Measurements from ENCODE around the gene DCP1B. TPM values are rescaled to one million over a fixed set of nuclear protein-coding genes. Genes with fewer than 3 reads are reported as not detected.

Gene DCP1B
- total and polyA plus RNA-seq, 7 donors, result 1.7 to 13.8 (median 9.9) TPM

DNA sequence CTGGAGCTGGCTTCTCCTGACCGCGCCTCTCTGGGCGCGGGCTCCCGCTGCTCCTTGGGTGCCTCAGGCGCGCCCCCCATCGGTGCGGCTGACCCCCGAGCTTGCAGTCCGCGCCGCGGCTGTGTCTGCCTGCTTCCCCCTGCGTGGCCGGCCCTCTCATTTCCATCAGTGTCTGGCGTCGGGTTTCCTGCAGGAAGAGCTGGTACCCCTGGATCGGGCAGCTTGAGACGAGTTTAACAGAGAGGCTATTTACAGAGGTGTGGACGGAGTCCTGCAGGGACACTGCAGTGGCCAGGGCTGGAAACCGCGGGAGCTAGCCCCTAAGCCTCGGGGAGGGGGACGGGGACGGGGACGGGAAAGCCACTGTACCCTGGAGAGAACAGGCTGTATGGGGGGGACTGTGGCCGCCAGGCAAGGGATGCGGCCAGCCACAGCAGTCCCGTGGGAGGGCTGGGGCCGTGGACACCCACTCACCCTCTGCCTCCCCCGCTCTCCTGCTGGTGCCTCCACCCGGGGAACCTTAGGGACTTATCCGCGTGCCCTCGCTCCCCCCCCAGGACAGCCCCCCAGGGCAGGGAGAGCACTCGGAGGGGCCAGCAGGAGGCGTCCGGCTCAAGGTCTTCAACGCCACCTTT lies 82.1 kb downstream of the DCP1B start:
- no peaks in the 10 kb centered on the region for H3K36me3 ChIP-seq (ENCODE audit: insufficient read depth in 1 of 2, low read depth in 1 of 2)
- H3K9me3 ChIP-seq, result no peaks in the 10 kb centered on the region
- H3K4me3 ChIP-seq, result no peak overlapping the region
- WGBS, 3 donors, result 74 to 91% (median 80%) methylated on average over 40 of the region's 40 CpGs
- DNase-seq (peak in 1 of 2 donors; percentile 32), ATAC-seq (no peak)
- TF ChIP-seq, protein P1, sequence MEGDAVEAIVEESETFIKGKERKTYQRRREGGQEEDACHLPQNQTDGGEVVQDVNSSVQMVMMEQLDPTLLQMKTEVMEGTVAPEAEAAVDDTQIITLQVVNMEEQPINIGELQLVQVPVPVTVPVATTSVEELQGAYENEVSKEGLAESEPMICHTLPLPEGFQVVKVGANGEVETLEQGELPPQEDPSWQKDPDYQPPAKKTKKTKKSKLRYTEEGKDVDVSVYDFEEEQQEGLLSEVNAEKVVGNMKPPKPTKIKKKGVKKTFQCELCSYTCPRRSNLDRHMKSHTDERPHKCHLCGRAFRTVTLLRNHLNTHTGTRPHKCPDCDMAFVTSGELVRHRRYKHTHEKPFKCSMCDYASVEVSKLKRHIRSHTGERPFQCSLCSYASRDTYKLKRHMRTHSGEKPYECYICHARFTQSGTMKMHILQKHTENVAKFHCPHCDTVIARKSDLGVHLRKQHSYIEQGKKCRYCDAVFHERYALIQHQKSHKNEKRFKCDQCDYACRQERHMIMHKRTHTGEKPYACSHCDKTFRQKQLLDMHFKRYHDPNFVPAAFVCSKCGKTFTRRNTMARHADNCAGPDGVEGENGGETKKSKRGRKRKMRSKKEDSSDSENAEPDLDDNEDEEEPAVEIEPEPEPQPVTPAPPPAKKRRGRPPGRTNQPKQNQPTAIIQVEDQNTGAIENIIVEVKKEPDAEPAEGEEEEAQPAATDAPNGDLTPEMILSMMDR (IDR thresholded peaks at IDR 0.05), result no peak
- intact Hi-C loops (cut with DNase I), result no loop called here
- H3K4me1 ChIP-seq, result peaks cover 35% of the 10 kb centered on the region
- no peak overlapping the region for H3K27ac ChIP-seq
- no peaks in the 10 kb centered on the region for H3K27me3 ChIP-seq (ENCODE audit: insufficient read depth in 3 of 3, low read length in 2 of 3)

DNA sequence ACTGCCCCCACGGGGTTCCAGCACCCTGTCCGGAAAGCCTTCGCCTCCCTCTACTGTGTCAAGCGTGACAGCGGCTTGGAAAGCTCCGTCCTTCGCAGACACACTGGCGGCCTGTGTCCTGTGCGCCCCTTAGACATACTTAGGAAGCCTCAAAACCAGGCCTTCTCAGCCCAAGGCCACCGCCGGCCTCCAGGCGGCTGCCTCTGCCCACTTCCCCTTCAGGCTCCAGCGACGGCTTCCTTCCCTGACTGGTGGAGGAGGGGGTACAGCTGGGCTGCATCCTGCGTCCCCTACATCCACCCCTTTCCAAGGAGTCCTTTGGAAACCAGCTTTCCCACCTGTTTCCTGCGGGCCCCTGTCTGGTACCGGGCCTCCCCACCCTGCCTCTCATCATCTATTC lies 83.3 kb downstream of the DCP1B start:
- TF ChIP-seq, protein P1 (IDR thresholded peaks at IDR 0.05), result no peak
- 70 to 83% (median 78%) methylated on average over 17 of the region's 17 CpGs for WGBS, 3 donors
- ATAC-seq (no peak), DNase-seq (peak in 1 of 2 donors; percentile 62)
- peaks cover 24% of the 10 kb centered on the region for H3K4me1 ChIP-seq
- no peak overlapping the region for H3K4me3 ChIP-seq
- no peaks in the 10 kb centered on the region for H3K27me3 ChIP-seq (ENCODE audit: insufficient read depth in 3 of 3, low read length in 2 of 3)
- intact Hi-C loops (cut with DNase I), result no loop called here
- H3K9me3 ChIP-seq, result no peaks in the 10 kb centered on the region
- no peaks in the 10 kb centered on the region for H3K36me3 ChIP-seq (ENCODE audit: insufficient read depth in 1 of 2, low read depth in 1 of 2)
- H3K27ac ChIP-seq, result no peak overlapping the region

DNA sequence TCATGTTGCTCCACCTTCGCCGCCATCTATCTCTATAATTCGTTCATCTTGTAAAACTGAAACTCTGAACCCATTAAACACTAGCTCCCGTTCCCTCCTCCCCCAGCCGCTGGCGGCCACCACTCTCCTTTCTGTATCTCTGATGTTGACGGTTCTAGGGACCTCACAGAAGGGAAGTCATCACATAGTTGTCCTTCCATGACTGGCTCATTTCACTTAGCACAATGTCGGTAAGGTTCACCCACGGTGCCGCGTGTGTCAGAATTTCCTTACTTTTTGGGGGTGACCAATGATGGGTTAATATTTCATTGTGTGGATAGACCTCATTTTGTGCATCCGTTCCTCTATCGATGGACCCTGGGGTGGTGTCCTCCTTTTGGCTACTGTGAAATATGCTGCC lies 83.8 kb downstream of the DCP1B start:
- Histone ChIP-seq H3K9me3 (no peaks in the 10 kb centered on the region), H3K27ac (no peak overlapping the region), H3K4me1 (peaks cover 19% of the 10 kb centered on the region)

DNA sequence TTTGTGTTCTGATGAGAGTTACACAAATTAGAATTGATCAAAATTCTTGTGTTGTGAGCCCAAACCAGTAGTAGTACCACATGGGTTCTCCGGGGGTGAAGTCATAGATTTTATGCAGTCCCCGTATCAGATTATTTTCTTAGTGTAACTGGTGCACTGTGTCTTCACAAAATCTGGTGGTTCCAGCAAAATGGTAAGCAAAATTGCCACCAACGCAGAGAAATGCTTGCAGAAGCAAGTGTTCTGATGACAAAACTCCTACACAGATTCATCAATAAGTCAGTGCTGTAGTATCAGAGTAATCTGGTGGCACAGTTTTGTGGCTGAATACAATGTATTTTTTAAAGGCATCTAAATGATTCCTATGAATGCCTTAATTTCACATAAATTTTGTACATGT lies 84.5 kb downstream of the DCP1B start:
- no peak overlapping the region for H3K4me3 ChIP-seq
- DNase-seq (no peak), ATAC-seq (no peak)
- TF ChIP-seq, protein P1 (IDR thresholded peaks at IDR 0.05), result no peak
- no peak overlapping the region for H3K27ac ChIP-seq
- H3K36me3 ChIP-seq (ENCODE audit: insufficient read depth in 1 of 2, low read depth in 1 of 2), result no peaks in the 10 kb centered on the region
- no peaks in the 10 kb centered on the region for H3K9me3 ChIP-seq
- H3K4me1 ChIP-seq, result peaks cover 13% of the 10 kb centered on the region
- no peaks in the 10 kb centered on the region for H3K27me3 ChIP-seq (ENCODE audit: insufficient read depth in 3 of 3, low read length in 2 of 3)
- intact Hi-C loops (cut with DNase I), result no loop called here
- 79 to 90% (median 86%) methylated on average over 3 of the region's 3 CpGs for WGBS, 3 donors

More for the DNA sequence above, 83.8 kb downstream of the DCP1B start:
- ATAC-seq (no peak), DNase-seq (no peak)
- WGBS, 3 donors, result 93 to 95% (median 94%) methylated on average over 13 of the region's 13 CpGs
- Histone ChIP-seq H3K36me3 (ENCODE audit: insufficient read depth in 1 of 2, low read depth in 1 of 2) (no peaks in the 10 kb centered on the region), H3K27me3 (ENCODE audit: insufficient read depth in 3 of 3, low read length in 2 of 3) (no peaks in the 10 kb centered on the region), H3K4me3 (no peak overlapping the region)
- intact Hi-C loops (cut with DNase I), result no loop called here
- TF ChIP-seq, protein P1 (IDR thresholded peaks at IDR 0.05), result no peak

DNA sequence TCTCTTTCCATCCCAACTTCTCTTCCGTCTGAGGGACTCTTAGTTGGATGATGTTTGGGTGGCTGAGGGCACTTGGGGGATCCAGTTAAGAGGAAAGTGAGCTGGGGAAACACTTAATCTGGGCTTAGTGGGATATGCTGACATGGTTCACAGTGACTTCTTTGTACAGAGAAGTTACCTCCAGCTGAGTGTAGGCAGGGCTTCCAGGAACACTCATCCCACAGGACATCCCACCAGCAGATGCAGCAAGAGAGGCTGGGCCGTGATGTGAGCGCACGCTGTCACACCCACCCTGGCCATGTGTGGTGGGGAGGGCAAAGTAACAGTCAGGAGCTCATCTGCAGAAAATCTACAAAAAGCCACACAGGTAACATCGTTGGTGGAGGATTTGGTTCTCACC lies 85.0 kb downstream of the DCP1B start:
- 80 to 90% (median 81%) methylated on average over 5 of the region's 5 CpGs for WGBS, 3 donors
- no peak overlapping the region for H3K4me3 ChIP-seq
- intact Hi-C loops (cut with DNase I), result no loop called here

More for the DNA sequence above, 85.0 kb downstream of the DCP1B start:
- Histone ChIP-seq H3K27ac (no peak overlapping the region), H3K9me3 (no peaks in the 10 kb centered on the region), H3K27me3 (ENCODE audit: insufficient read depth in 3 of 3, low read length in 2 of 3) (no peaks in the 10 kb centered on the region), H3K36me3 (ENCODE audit: insufficient read depth in 1 of 2, low read depth in 1 of 2) (no peaks in the 10 kb centered on the region), H3K4me1 (peaks cover 12% of the 10 kb centered on the region)
- TF ChIP-seq, protein P1 (IDR thresholded peaks at IDR 0.05), result no peak
- DNase-seq (no peak), ATAC-seq (no peak)
